A549 (cell line): Measurements from ENCODE around the gene DIS3L2. TPM values are rescaled to one million over a fixed set of nuclear protein-coding genes. Genes with fewer than 3 reads are reported as not detected.

Experiments used
- ATAC-seq, 2 experiments: fragments of 200-7000 bp in 1 of 2; fragments of >200 bp in 1 of 2; cut with Nextera tagmentation in 1 of 2; cut with Tn5 transposase in 1 of 2; 3 replicates each; pipeline versions ENCODE4 v1.8.0 to v1.9.1; 2018 to 2020; ENCODE audit warnings: mild to moderate bottlenecking in 1 of 2, moderate library complexity in 1 of 2
- CTCF ChIA-PET: fragments of 300-600 bp; sonication (Branson Sonifier 250); formaldehyde crosslinking; extraction: SDS; loops from one replicate; lab custom pipeline; 2021; ENCODE audit warnings: antibody characterized with exemption, inconsistent platforms; lab: Yijun Ruan, JAX
- POLR2A ChIA-PET: fragments of 350-600 bp; formaldehyde crosslinking; extraction: SDS; loops from one replicate; lab custom pipeline; 2021; ENCODE audit warnings: antibody characterized with exemption, inconsistent platforms; lab: Yijun Ruan, JAX
- DNase-seq, 2 experiments: peaks; one replicate each; pipeline versions ENCODE4 v3.0.0 to v3.0.0-alpha.2; 2011 to 2016; ENCODE audit warnings: low read depth in 1 of 2, low spot score in 1 of 2
- FAIRE-seq: peaks from 2 replicates; lab custom pipeline; 2011; peaks lifted over from hg19 to GRCh38; lab: Jason Lieb, UNC
- H3K27ac ChIP-seq, 2 experiments: fragments of >200 bp; sonication (Bioruptor Twin); formaldehyde crosslinking; 3 replicates each; pipeline ENCODE4 v1.5.1; 2016 to 2017
- H3K4me1 ChIP-seq: fragments of >200 bp; sonication (Bioruptor Twin); formaldehyde crosslinking; 3 replicates; pipeline ENCODE4 v1.6.1; 2016
- H3K4me2 ChIP-seq: fragments of >200 bp; sonication (Bioruptor Twin); formaldehyde crosslinking; 3 replicates; pipeline ENCODE4 v1.6.1; 2016
- H3K4me3 ChIP-seq: fragments of >200 bp; sonication (Bioruptor Twin); formaldehyde crosslinking; 3 replicates; pipeline ENCODE4 v1.5.1; 2016
- H3K9me3 ChIP-seq: fragments of >200 bp; sonication (Bioruptor Twin); formaldehyde crosslinking; 3 replicates; pipeline ENCODE4 v1.6.1; 2016
- ATOH8 ChIP-seq: fragments of 250-450 bp; sonication (Bioruptor Pico); IDR thresholded peaks from 2 replicates; pipeline ENCODE4 v1.5.0; 2020; ENCODE audit warnings: low read depth, mild to moderate bottlenecking, moderate library complexity
- CBX8 ChIP-seq: fragments of 200-600 bp; sonication (generic); IDR thresholded peaks from 2 replicates; pipeline ENCODE4 v1.6.1; 2016
- CEBPB ChIP-seq, 2 experiments: fragments of >200 bp in 1 of 2; sonication (Bioruptor Twin) in 1 of 2; formaldehyde crosslinking in 1 of 2; IDR thresholded peaks; 2 replicates each; pipeline ENCODE4 v1.6.1; 2012 to 2016
- EHMT2 ChIP-seq: fragments of 200-600 bp; sonication (generic); IDR thresholded peaks from 2 replicates; pipeline ENCODE4 v1.6.1; 2016; ENCODE audit warnings: antibody characterized with exemption, low read depth, mild to moderate bottlenecking, moderate library complexity
- EP300 ChIP-seq, 2 experiments: fragments of >200 bp; sonication (Bioruptor Twin); formaldehyde crosslinking; IDR thresholded peaks; 2 replicates in 1 of 2; 3 replicates in 1 of 2; pipeline ENCODE4 v1.6.1; 2016 to 2017
- FOSB ChIP-seq: fragments of 250-450 bp; sonication (Bioruptor Pico); IDR thresholded peaks from 2 replicates; pipeline ENCODE4 v1.5.0; 2020; ENCODE audit warnings: mild to moderate bottlenecking, moderate library complexity
- GATA3 ChIP-seq: IDR thresholded peaks from 2 replicates; pipeline ENCODE4 v1.6.1; 2012; ENCODE audit warnings: borderline replicate concordance
- HDAC2 ChIP-seq: fragments of 200-600 bp; sonication (generic); IDR thresholded peaks from 2 replicates; pipeline ENCODE4 v1.6.1; 2016
- HES2 ChIP-seq: fragments of >200 bp; sonication (Bioruptor Twin); formaldehyde crosslinking; IDR thresholded peaks from 2 replicates; pipeline ENCODE4 v1.6.1; 2016
- HOXB5 ChIP-seq: fragments of 250-450 bp; sonication (Bioruptor Pico); IDR thresholded peaks from 2 replicates; pipeline ENCODE4 v1.5.0; 2020; ENCODE audit warnings: mild to moderate bottlenecking, moderate library complexity
- KDM5A ChIP-seq: fragments of 200-600 bp; sonication (generic); IDR thresholded peaks from 2 replicates; pipeline ENCODE4 v1.6.1; 2016; ENCODE audit warnings: antibody characterized with exemption, mild to moderate bottlenecking
- MAX ChIP-seq: IDR thresholded peaks from 2 replicates; pipeline ENCODE4 v1.6.1; 2012
- MAZ ChIP-seq: fragments of 150-350 bp; IDR thresholded peaks from 2 replicates; pipeline ENCODE4 v1.6.1; 2014; ENCODE audit warnings: antibody characterized with exemption, low read depth, low read length, borderline replicate concordance
- PHF8 ChIP-seq: fragments of 200-600 bp; sonication (generic); IDR thresholded peaks from 2 replicates; pipeline ENCODE4 v1.6.1; 2016; ENCODE audit warnings: low read depth, mild to moderate bottlenecking, antibody characterized with exemption, moderate library complexity, borderline replicate concordance
- RFX5 ChIP-seq: fragments of 450-650 bp; IDR thresholded peaks from 2 replicates; pipeline ENCODE4 v1.7.1; 2014; ENCODE audit warnings: antibody characterized with exemption, mild to moderate bottlenecking, moderate library complexity
- SMC3 ChIP-seq: fragments of >200 bp; sonication (Bioruptor Twin); formaldehyde crosslinking; IDR thresholded peaks from 3 replicates; pipeline ENCODE4 v1.6.1; 2018; ENCODE audit warnings: inconsistent platforms
- SREBF2 ChIP-seq: fragments of 450-650 bp; IDR thresholded peaks from 2 replicates; pipeline ENCODE4 v1.6.1; 2014; ENCODE audit warnings: mild to moderate bottlenecking, moderate library complexity
- TFCP2L1 ChIP-seq: fragments of 250-450 bp; sonication (Bioruptor Pico); IDR thresholded peaks from 2 replicates; pipeline ENCODE4 v1.5.0; 2021; ENCODE audit warnings: mild to moderate bottlenecking
- TP53 ChIP-seq: fragments of 250-450 bp; sonication (Bioruptor Pico); IDR thresholded peaks from 2 replicates; pipeline ENCODE4 v1.5.0; 2021; ENCODE audit warnings: mild to moderate bottlenecking, moderate library complexity
- ZNF302 ChIP-seq: fragments of 250-450 bp; sonication (Bioruptor Pico); IDR thresholded peaks from 2 replicates; pipeline ENCODE4 v1.9.0; 2021; ENCODE audit warnings: inconsistent platforms, mild to moderate bottlenecking, moderate library complexity
- WGBS: methylation state at CpG from one replicate; pipeline ENCODE4 v1.1.6; 2017; ENCODE audit errors: missing lambda C conversion rate; 5-methylcytosine and 5-hydroxymethylcytosine counted together
- polyA plus RNA-seq, 4 experiments: library from polyadenylated mRNA; depleted of rRNA in 3 of 4; stranded (reverse); fragments of >200 nt; fragmentation: RNase III in 1 of 4; extraction: RNeasy Plus Mini Kit Qiagen cat#74134 plus additional on column Dnase treatment in 1 of 4; gene quantifications; 2 replicates in 3 of 4; 3 replicates in 1 of 4; pipeline ENCODE4 v1.2.3, GENCODE V29; 2011 to 2017
- TF ChIP-seq, protein P1 (sequence below): fragments of >200 bp; sonication (Bioruptor Twin); formaldehyde crosslinking; IDR thresholded peaks from 3 replicates; pipeline ENCODE4 v1.5.1; 2016

The DIS3L2 gene
- polyA plus RNA-seq, 2 of the 4 experiments (the other 2 are of a cell fraction), result 14.9 to 15.4 TPM

DNA sequence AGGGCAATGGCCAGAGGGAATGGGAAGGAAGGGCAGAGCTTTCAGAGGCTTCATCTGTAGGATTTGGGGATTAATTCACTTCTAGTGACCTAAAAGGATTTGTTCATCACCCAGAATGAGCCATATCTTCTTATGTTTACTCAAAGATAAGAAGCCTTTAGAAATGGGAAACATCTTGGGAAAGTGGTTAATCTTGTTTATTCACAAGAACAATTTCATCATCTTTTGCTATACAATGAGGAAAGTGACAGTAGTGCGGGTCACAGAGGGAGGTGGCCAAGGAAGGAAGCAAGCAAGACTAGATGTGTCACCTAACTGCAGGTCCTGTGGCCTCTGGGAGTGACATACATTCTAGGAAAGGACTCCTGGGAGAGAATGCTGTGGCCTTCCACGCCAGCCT is 276.6 kb downstream of the DIS3L2 start:
- no peak for TF ChIP-seq ATOH8
- TF ChIP-seq, all 56 proteins: peak for 0
- H3K4me1 ChIP-seq, result peaks cover 22% of the 10 kb centered on the region
- ChIA-PET CTCF (no interaction called here), POLR2A (no interaction called here)
- FAIRE-seq (no peak), ATAC-seq (no peak), DNase-seq (peak in 1 of 2 experiments; percentile 20)
- no peaks in the 10 kb centered on the region for H3K9me3 ChIP-seq
- no peak overlapping the region for H3K27ac ChIP-seq
- 92% methylated on average over 2 of the region's 2 CpGs for WGBS
- no peak overlapping the region for H3K4me3 ChIP-seq
- no peak overlapping the region for H3K4me2 ChIP-seq

GRCh38 chr2:232238596-232238995 is 277.1 kb downstream of the DIS3L2 start:
- 89% methylated on average over 6 of the region's 6 CpGs for WGBS
- no peak for FAIRE-seq
- no peak overlapping the region for H3K27ac ChIP-seq
- no peak overlapping the region for H3K4me2 ChIP-seq
- no peak for DNase-seq
- peaks cover 22% of the 10 kb centered on the region for H3K4me1 ChIP-seq
- ATAC-seq, result no peak
- ChIA-PET POLR2A (no interaction called here), CTCF (no interaction called here)
- no peaks in the 10 kb centered on the region for H3K9me3 ChIP-seq
- H3K4me3 ChIP-seq, result no peak overlapping the region
- TF ChIP-seq SMC3 (no peak), MAX (no peak), GATA3 (no peak), FOSB (CRISPR knock-in tag) (no peak), HDAC2 (no peak), MAZ (no peak), HOXB5 (CRISPR knock-in tag) (no peak), EHMT2 (no peak), CBX8 (no peak), KDM5A (no peak), TFCP2L1 (CRISPR knock-in tag) (no peak), SREBF2 (no peak), EP300 (IDR thresholded peaks at IDR 0.05) (no peak), RFX5 (no peak), CEBPB (IDR thresholded peaks at IDR 0.05) (no peak), PHF8 (no peak), TP53 (no peak), ZNF302 (CRISPR knock-in tag) (no peak)
- TF ChIP-seq, protein P1, sequence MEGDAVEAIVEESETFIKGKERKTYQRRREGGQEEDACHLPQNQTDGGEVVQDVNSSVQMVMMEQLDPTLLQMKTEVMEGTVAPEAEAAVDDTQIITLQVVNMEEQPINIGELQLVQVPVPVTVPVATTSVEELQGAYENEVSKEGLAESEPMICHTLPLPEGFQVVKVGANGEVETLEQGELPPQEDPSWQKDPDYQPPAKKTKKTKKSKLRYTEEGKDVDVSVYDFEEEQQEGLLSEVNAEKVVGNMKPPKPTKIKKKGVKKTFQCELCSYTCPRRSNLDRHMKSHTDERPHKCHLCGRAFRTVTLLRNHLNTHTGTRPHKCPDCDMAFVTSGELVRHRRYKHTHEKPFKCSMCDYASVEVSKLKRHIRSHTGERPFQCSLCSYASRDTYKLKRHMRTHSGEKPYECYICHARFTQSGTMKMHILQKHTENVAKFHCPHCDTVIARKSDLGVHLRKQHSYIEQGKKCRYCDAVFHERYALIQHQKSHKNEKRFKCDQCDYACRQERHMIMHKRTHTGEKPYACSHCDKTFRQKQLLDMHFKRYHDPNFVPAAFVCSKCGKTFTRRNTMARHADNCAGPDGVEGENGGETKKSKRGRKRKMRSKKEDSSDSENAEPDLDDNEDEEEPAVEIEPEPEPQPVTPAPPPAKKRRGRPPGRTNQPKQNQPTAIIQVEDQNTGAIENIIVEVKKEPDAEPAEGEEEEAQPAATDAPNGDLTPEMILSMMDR, result no peak
- TF ChIP-seq, all 56 proteins: peak for 0

- Histone ChIP-seq H3K27ac (no peak overlapping the region), H3K9me3 (no peaks in the 10 kb centered on the region), H3K4me2 (no peak overlapping the region), H3K4me3 (no peak overlapping the region), H3K4me1 (peaks cover 16% of the 10 kb centered on the region)
- TF ChIP-seq PHF8, result no peak
- no peak for TF ChIP-seq EP300 (IDR thresholded peaks at IDR 0.05)
- TF ChIP-seq HES2, result no peak
- ATAC-seq (no peak), DNase-seq (no peak), FAIRE-seq (no peak)
- ChIA-PET POLR2A (no interaction called here), CTCF (interaction anchor here (0.9 to 1.9 kb wide), 2 partner anchors 9 to 18 kb away, joined by 3 to 7 read pairs; no protein-coding TSS in a partner anchor)
- WGBS, result 92% methylated on average over 6 of the region's 6 CpGs
Observed at GRCh38 chr2:232239951-232240681, 278.6 kb downstream of the DIS3L2 start.
